GM18498 (cell line): ENCODE results near the gene GPSM1.
A peak's percentile ranks its signal among the peaks of the same experiment; 100 is the strongest.

ENCODE experiments used
- ATAC-seq: cut with Tn5 transposase; IDR thresholded peaks from one replicate; pipeline ENCODE4 v1.9.1; 2021; ENCODE audit warnings: mild to moderate bottlenecking, moderate library complexity; ENCODE audit not compliant: unreplicated experiment

The GPSM1 gene

GRCh38 chr9:136327304-136327974 lies at the start of gene GPSM1:
GPSM1 (plus strand) TSS chr9:136327539; CDS start chr9:136327696, 157 bp downstream.
- ATAC-seq: no peak

GRCh38 chr9:136277746-136278145 lies 49.6 kb upstream of the GPSM1 start:
- no peak for ATAC-seq

GRCh38 chr9:136278221-136278620 lies 49.1 kb upstream of the GPSM1 start:
- ATAC-seq: no peak

- no peak for ATAC-seq
Measured at GRCh38 chr9:136278894-136279293, 48.4 kb upstream of the GPSM1 start.

- ATAC-seq: no peak
Measured at GRCh38 chr9:136279471-136279870, 47.9 kb upstream of the GPSM1 start.

- ATAC-seq: no peak
Measured at GRCh38 chr9:136280535-136281315, 46.6 kb upstream of the GPSM1 start.

- no peak for ATAC-seq
Measured at GRCh38 chr9:136281421-136282271, 45.7 kb upstream of the GPSM1 start.

- ATAC-seq: no peak
Measured at GRCh38 chr9:136282272-136282861, 45.0 kb upstream of the GPSM1 start.

- ATAC-seq: peak; percentile 83
Measured at GRCh38 chr9:136283291-136284235, 43.8 kb upstream of the GPSM1 start.

- ATAC-seq: no peak
Measured at GRCh38 chr9:136284311-136284710, 43.0 kb upstream of the GPSM1 start.

- no peak for ATAC-seq
Measured at GRCh38 chr9:136284951-136285350, 42.4 kb upstream of the GPSM1 start.

GRCh38 chr9:136285501-136286358 lies 41.6 kb upstream of the GPSM1 start:
- ATAC-seq: no peak

GRCh38 chr9:136286359-136286986 lies 40.9 kb upstream of the GPSM1 start:
- ATAC-seq: no peak

- ATAC-seq: no peak
Measured at GRCh38 chr9:136286987-136287379, 40.4 kb upstream of the GPSM1 start.

- no peak for ATAC-seq
Measured at GRCh38 chr9:136287960-136288753, 39.2 kb upstream of the GPSM1 start.

GRCh38 chr9:136289651-136290507 lies 37.5 kb upstream of the GPSM1 start:
- ATAC-seq: no peak

- no peak for ATAC-seq
Measured at GRCh38 chr9:136290508-136291000, 36.8 kb upstream of the GPSM1 start.
